GM19043 (cell line): ENCODE results near the gene RAB44.
A peak's percentile ranks its signal among the peaks of the same experiment; 100 is the strongest.

Source experiments
- ATAC-seq: cut with Tn5 transposase; IDR thresholded peaks from one replicate; pipeline ENCODE4 v1.9.1; 2021; ENCODE audit warnings: low read depth; ENCODE audit not compliant: unreplicated experiment

The RAB44 gene

GRCh38 chr6:36685926-36686667 is 11.5 kb upstream of the RAB44 start:
- no peak for ATAC-seq

GRCh38 chr6:36686668-36687513 is 10.7 kb upstream of the RAB44 start:
- no peak for ATAC-seq

GRCh38 chr6:36688063-36688738 is 9.4 kb upstream of the RAB44 start:
- no peak for ATAC-seq

GRCh38 chr6:36688739-36689075 is 8.9 kb upstream of the RAB44 start:
- ATAC-seq: no peak

DNA sequence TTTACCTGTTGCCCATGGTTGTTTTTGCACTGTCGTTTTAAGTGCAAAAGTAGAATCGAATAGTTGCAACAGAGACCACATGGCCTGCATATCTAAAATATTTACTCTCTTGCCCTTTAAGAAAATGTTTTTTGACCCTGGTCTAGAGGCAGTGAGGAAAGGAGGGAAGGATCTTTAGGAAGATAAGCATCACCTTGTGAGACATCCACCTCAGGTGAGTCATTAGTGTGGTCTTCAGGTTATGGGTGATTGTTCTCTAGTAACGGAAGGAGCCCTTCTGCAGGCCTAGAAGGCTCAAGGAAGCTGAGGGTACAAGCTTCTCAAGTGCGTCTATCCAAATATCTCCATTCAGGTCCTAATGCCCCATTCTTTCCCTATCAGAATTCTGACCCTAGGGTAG is 6.6 kb upstream of the RAB44 start:
- no peak for ATAC-seq

DNA sequence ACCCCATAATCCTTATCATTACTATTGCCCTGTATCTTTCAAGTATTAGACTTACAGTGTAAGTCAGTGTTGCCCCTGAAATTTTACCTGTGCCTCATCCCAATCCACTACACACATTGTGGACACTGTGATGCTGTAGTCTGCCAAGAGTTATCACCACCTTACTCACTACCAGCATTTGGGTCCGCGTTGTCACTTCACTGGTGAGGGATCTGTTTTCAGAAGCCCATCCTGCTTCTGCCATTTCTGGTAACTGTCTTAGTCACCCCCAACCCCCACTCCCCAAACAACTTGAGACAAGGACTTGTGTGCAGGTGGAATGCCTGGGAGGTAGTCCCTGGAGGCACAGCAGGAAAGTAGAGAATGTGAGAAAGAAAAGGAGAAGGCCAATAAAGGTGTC is 6.0 kb upstream of the RAB44 start:
- ATAC-seq: no peak

- ATAC-seq: peak; percentile 75
Measured at GRCh38 chr6:36692220-36692619, 5.4 kb upstream of the RAB44 start.

- no peak for ATAC-seq
Measured at GRCh38 chr6:36692861-36693702, 4.5 kb upstream of the RAB44 start.

- no peak for ATAC-seq
Measured at GRCh38 chr6:36694616-36695015, 3.0 kb upstream of the RAB44 start.

- no peak for ATAC-seq
Measured at GRCh38 chr6:36695414-36695813, 2.2 kb upstream of the RAB44 start.

GRCh38 chr6:36698196-36698595 is 570 bp downstream of the RAB44 start:
- ATAC-seq: no peak

DNA sequence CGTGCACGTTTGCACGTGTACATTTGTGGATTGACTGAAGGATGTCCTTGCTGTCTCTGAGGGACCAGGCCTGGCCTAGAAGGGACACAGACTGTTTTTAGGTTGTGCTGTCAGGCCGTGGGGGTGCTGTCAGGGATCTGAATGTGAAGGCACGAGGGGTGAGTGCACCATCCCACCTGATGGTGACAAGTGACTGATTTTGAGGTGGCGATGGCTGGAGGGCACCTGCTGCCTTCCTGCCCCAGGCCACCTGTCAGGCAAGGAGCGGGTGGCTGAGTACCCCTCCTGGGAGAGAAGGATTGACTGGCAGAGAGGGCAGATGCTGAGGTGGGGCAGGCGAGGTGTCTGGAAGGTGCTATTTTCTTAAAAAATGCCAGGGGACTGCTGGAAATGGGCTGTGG is 1.2 kb downstream of the RAB44 start:
- ATAC-seq: no peak

- ATAC-seq: no peak
Measured at GRCh38 chr6:36699348-36699747, 1.7 kb downstream of the RAB44 start.

- no peak for ATAC-seq
Measured at GRCh38 chr6:36700071-36700812, 2.6 kb downstream of the RAB44 start.

- no peak for ATAC-seq
Measured at GRCh38 chr6:36700831-36701230, 3.2 kb downstream of the RAB44 start.

- no peak for ATAC-seq
Measured at GRCh38 chr6:36701401-36701991, 3.9 kb downstream of the RAB44 start.

DNA sequence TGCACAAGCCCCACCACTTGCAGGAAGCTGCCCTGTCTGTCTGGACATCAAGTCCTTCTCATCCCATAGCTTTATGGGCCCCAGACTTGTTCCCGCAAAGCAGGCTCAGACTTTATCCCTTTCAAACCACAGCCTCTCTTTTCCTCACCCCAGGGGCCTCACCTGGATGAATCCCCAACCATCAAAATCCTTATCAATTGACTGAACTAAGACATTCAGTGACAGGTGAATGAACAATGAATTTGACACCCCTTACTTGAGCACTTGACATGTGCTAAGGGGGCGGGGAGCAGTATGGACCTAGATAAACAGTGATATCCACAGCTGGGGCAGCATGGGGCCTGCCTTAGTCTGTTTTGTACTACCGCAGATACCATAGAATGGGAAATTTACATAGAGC is 5.0 kb downstream of the RAB44 start:
- ATAC-seq: no peak

DNA sequence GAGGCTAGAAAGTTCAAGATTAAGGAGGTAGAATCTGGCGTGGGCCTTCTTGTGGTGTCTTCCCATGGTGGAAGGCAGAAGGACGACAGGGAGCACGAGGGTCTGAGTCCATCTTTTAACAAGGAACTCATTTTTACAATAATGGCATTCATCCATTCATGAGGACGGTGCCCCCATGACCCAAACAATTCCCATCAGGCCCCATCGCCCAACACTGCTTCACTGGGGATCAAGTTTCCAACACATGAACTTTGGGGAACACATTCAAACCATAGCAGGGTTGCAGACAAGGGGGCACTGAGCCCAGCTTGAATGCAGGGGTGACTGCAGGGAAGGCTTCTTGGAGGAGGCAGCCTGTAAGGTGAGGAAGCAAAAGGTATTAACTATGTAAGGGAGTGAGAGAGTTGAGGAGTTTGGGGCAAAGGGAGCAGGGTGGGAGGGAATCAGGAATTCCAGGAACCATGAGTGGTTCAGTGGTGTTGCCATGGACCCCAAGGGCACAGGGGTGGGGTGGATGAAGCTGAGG is 5.5 kb downstream of the RAB44 start:
- no peak for ATAC-seq

DNA sequence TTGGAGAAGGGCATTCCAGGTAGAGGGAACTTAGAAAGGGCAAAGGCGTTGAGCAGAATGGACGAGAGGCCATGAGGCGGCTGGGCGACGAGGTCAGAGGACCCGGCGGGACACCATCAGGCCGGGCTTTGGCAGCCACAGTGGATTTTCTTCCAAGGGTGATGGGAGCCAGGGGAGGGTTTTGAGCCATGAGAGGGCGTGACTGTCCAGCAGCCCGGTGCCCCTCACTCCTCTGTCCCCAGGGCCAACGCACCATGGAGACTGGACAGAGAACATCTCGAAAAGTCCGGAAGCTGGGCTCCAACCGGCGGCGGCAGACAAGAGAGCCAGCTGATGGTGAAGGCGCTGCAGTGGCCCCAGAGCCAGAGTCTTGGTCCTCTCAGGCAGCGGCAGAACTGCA is 6.4 kb downstream of the RAB44 start:
- no peak for ATAC-seq
